ENCODE data around the gene GHITM.
"Not testable (repeated sequence)": the region's sequence is repeated elsewhere in the genome, so short reads cannot be mapped to it uniquely, and the experiment has no call there.

The GHITM gene

GRCh38 chr10:84178160-84178609, 38.9 kb downstream of the GHITM start:
- DNase-seq (ENCODE audit: low read depth), result no peak
- H3K4me3 ChIP-seq (ENCODE audit: low read length), result no peak overlapping the region
- no peak for TF ChIP-seq CTCF (conservative IDR thresholded peaks at IDR 0.05; ENCODE audit: low read depth, low read length)

DNA sequence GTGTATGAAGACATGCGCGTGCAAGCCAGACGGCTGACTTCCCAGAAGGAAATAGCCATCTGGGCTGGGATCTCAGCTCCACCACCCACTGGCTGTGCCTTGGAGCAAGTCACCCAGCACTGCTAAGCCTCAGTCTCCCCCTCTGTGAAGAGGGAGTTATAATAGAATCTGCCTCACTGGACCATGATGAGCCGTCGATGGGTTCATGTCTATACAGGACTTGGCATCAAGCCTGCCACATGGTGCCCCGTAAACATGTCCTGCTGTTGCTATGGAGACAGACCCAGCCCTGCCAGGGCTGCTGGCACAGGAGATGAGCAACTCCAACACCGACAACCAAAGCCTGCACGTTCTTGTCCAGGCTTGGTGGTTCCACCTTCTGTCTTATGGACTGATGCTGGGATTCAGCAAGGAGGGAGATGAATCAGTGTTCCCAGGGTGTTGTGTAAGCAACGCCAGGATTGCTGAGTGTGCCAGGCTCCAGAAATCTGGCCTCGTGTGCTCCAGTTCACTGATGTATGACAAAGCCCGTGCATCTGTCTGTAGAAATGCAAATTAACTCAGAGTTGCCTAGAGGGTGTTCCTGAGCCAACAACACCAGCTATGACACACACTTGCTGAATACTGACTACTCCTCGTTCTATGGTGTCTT, 39.9 kb downstream of the GHITM start:
- no peak for TF ChIP-seq CTCF (conservative IDR thresholded peaks at IDR 0.05; ENCODE audit: low read depth, low read length)
- H3K4me3 ChIP-seq (ENCODE audit: low read length), result no peak overlapping the region
- no peak for DNase-seq (ENCODE audit: low read depth)

DNA sequence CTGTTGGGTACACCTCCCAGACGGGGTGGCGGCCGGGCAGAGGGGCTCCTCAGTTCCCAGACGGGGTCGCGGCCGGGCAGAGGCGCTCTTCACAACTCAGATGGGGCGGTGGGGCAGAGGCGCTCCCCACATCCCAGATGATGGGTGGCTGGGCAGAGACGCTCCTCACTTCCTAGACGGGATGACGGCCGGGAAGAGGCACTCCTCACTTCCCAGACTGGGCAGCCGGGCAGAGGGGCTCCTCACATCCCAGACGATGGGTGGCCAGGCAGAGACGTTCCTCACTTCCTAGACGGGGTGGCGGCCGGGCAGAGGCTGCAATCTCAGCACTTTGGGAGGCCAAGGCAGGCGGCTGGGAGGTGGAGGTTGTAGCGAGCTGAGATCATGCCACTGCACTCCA, 41.1 kb downstream of the GHITM start:
- H3K4me3 ChIP-seq (ENCODE audit: low read length), result not testable (repeated sequence)

GRCh38 chr10:84181631-84182030, 42.3 kb downstream of the GHITM start:
- DNase-seq (ENCODE audit: low read depth), result no peak
- no peak for TF ChIP-seq CTCF (conservative IDR thresholded peaks at IDR 0.05; ENCODE audit: low read depth, low read length)
- no peak overlapping the region for H3K4me3 ChIP-seq (ENCODE audit: low read length)

More for the DNA sequence above, 41.1 kb downstream of the GHITM start:
- DNase-seq (ENCODE audit: low read depth), result not testable (repeated sequence)

GRCh38 chr10:84184517-84184916, 45.2 kb downstream of the GHITM start:
- no peak for DNase-seq (ENCODE audit: low read depth)
- no peak overlapping the region for H3K4me3 ChIP-seq (ENCODE audit: low read length)
- TF ChIP-seq CTCF (conservative IDR thresholded peaks at IDR 0.05; ENCODE audit: low read depth, low read length), result no peak

DNA sequence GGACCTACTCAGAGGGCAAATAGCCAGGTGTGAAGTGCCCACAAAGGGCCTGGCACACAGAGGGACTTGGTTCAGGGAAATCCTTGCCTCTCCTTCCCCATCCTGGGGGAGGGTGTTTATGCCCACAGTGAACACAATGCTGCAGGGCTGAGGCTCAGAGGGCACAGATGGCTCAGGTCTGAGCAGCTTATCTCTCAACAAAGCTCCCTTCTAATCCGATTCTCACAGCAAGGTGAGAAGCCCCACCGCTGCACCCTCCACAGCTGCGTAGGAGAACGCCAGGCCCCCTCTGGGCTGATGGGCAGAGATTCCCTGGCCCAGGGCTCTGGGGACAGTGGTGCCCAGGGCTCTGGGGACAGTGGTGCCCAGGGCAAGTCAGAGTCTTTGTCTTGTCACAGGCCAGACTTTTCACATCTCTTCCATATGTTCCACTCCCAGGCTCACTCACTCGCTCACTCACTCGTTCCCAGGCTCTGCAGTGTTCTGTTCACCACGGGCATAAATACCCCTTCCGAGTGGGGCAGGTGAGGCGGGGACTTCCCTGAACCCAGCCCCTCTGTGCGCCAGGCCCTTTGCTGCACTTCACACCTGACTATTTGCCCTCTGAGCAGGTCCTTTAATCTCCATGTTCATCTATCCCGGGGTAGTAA, 46.3 kb downstream of the GHITM start:
- no peak for DNase-seq (ENCODE audit: low read depth)
- no peak overlapping the region for H3K4me3 ChIP-seq (ENCODE audit: low read length)
- no peak for TF ChIP-seq CTCF (conservative IDR thresholded peaks at IDR 0.05; ENCODE audit: low read depth, low read length)

DNA sequence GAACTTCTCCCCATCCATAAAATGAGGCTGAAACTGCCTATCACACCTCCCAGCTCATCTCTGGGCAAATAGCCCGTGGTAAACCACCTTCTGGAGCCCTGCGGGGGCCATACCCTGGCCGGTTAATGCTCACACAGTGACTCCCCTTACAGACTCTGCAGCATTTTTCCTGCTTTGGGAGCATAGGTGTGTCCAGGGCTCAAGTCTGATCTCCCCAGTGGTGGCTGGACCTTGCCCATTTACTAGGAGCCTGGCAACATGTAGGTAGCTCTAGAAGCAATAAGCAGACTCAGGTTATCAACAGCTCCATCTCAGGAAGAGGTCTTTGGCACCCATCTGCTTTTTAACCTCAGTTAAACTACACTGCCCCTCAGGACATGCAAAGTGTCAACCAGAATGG, 49.5 kb downstream of the GHITM start:
- no peak overlapping the region for H3K4me3 ChIP-seq (ENCODE audit: low read length)
- TF ChIP-seq CTCF (conservative IDR thresholded peaks at IDR 0.05; ENCODE audit: low read depth, low read length), result no peak
- no peak for DNase-seq (ENCODE audit: low read depth)
